HepG2 (cell line): Measurements from ENCODE around the gene EEA1. TPM values are rescaled to one million over a fixed set of nuclear protein-coding genes. Genes with fewer than 3 reads are reported as not detected.

Source experiments
- ATAC-seq: fragments of 200-7000 bp; cut with Tn5 transposase; 3 replicates; pipeline ENCODE4 v1.9.1; 2020; ENCODE audit warnings: mild to moderate bottlenecking, moderate library complexity
- BruUV-seq: library from RNA; stranded (reverse); fragments of 400-500 nt; replicated peaks from 2 replicates; lab custom pipeline; 2021; lab: Mats Ljungman, UMichigan
- CTCF ChIA-PET: fragments of 300-600 bp; formaldehyde crosslinking; extraction: SDS; loops from one replicate; lab custom pipeline; 2021; ENCODE audit warnings: low total read pairs, inconsistent platforms, low intra/inter-chr PET ratio; lab: Yijun Ruan, JAX
- POLR2A ChIA-PET: fragments of 350-600 bp; sonication (Branson Sonifier 250); formaldehyde crosslinking; loops from one replicate; lab custom pipeline; 2020; ENCODE audit warnings: antibody characterized with exemption, inconsistent platforms; lab: Yijun Ruan, JAX
- DNase-seq: peaks from one replicate; pipeline ENCODE4 v3.0.0-alpha.2; 2015; ENCODE audit warnings: low spot score
- FAIRE-seq: peaks from 3 replicates; lab custom pipeline; 2011; peaks lifted over from hg19 to GRCh38; lab: Jason Lieb, UNC
- H2AFZ ChIP-seq: one replicate; pipeline ENCODE4 v1.6.1; 2011; ENCODE audit warnings: low read length, inconsistent platforms
- H3K27ac ChIP-seq: fragments of 300-600 bp; 3 replicates; pipeline ENCODE4 v1.8.0; 2011; ENCODE audit warnings: mixed run types, mild to moderate bottlenecking, mixed read lengths, low read length, inconsistent platforms; ENCODE audit not compliant: insufficient read depth; ENCODE audit errors: extremely low read length
- H3K27me3 ChIP-seq, 2 experiments: fragments of 200-600 bp in 1 of 2; 2 replicates in 1 of 2; 3 replicates in 1 of 2; pipeline versions ENCODE4 v1.6.0 to v1.8.0; 2011; ENCODE audit warnings: low read length in 2 of 2, mild to moderate bottlenecking in 2 of 2, moderate library complexity in 2 of 2, inconsistent platforms in 1 of 2; ENCODE audit not compliant: insufficient read depth in 2 of 2, control insufficient read depth in 1 of 2
- H3K36me3 ChIP-seq, 2 experiments: fragments of 200-600 bp in 1 of 2; replicated peaks in 1 of 2; 2 replicates in 1 of 2; 3 replicates in 1 of 2; pipeline versions ENCODE4 v1.5.1 to v1.8.0; 2011; ENCODE audit warnings: low read length in 2 of 2, inconsistent platforms in 1 of 2; ENCODE audit not compliant: insufficient read depth in 2 of 2, control insufficient read depth in 1 of 2
- H3K4me1 ChIP-seq: 2 replicates; pipeline ENCODE4 v1.5.1; 2012; ENCODE audit warnings: low read length, inconsistent platforms; ENCODE audit not compliant: insufficient read depth
- H3K4me2 ChIP-seq: 2 replicates; pipeline ENCODE4 v1.6.0; 2011; ENCODE audit warnings: low read depth, low read length, inconsistent platforms
- H3K4me3 ChIP-seq, 3 experiments: fragments of 200-600 bp in 1 of 3; sonication (generic), shearing (Covaris generic) in 1 of 3; replicated peaks in 1 of 3; 2 replicates each; pipeline ENCODE4 v1.5.1; 2011 to 2016; ENCODE audit warnings: low read length in 3 of 3, inconsistent platforms in 2 of 3, low read depth in 2 of 3, mild to moderate bottlenecking in 2 of 3, control low read depth in 1 of 3, mixed read lengths in 1 of 3; ENCODE audit not compliant: insufficient read depth in 1 of 3
- H3K79me2 ChIP-seq: one replicate; pipeline ENCODE4 v1.6.1; 2011; ENCODE audit warnings: low read length, inconsistent platforms; ENCODE audit not compliant: insufficient read depth
- H3K9ac ChIP-seq: 2 replicates; pipeline ENCODE4 v1.6.0; 2011; ENCODE audit warnings: mild to moderate bottlenecking, low read depth, low read length, inconsistent platforms; ENCODE audit not compliant: insufficient read depth
- H3K9me3 ChIP-seq: 2 replicates; pipeline ENCODE4 v1.5.1; 2012; ENCODE audit warnings: mild to moderate bottlenecking, low read length
- H4K20me1 ChIP-seq: 2 replicates; pipeline ENCODE4 v1.6.0; 2011; ENCODE audit warnings: inconsistent platforms, mild to moderate bottlenecking, low read length, moderate library complexity; ENCODE audit not compliant: insufficient read depth
- ARNT2 ChIP-seq: sonication (generic); formaldehyde crosslinking; IDR thresholded peaks from 2 replicates; pipeline ENCODE4 v1.8.0; 2022; ENCODE audit warnings: mild to moderate bottlenecking, low read depth, missing genetic modification reagents, moderate library complexity
- IKZF1 ChIP-seq: fragments of 450-650 bp; IDR thresholded peaks from 2 replicates; pipeline ENCODE4 v1.7.1; 2016
- ISL2 ChIP-seq: sonication (generic); formaldehyde crosslinking; IDR thresholded peaks from 2 replicates; pipeline ENCODE4 v1.5.0; 2020; ENCODE audit warnings: missing genetic modification reagents
- MXD1 ChIP-seq: sonication (generic); formaldehyde crosslinking; IDR thresholded peaks from 2 replicates; pipeline ENCODE4 v1.4.0; 2020; ENCODE audit warnings: mild to moderate bottlenecking, missing genetic modification reagents
- RBFOX2 ChIP-seq: fragments of 200-400 bp; formaldehyde crosslinking; IDR thresholded peaks from 2 replicates; pipeline ENCODE4 v1.6.1; 2017; ENCODE audit warnings: low read depth, mild to moderate bottlenecking, low read length
- ZFX ChIP-seq: sonication (generic); formaldehyde crosslinking; IDR thresholded peaks from 2 replicates; pipeline ENCODE4 v1.4.0; 2020; ENCODE audit warnings: mild to moderate bottlenecking, low read depth, missing genetic modification reagents, moderate library complexity
- ZNF18 ChIP-seq: sonication (generic); formaldehyde crosslinking; IDR thresholded peaks from 2 replicates; pipeline ENCODE4 v1.8.0; 2022; ENCODE audit warnings: mild to moderate bottlenecking, missing genetic modification reagents; ENCODE audit not compliant: insufficient replicate concordance
- ZNF513 ChIP-seq: sonication (generic); formaldehyde crosslinking; conservative IDR thresholded peaks from 2 replicates; pipeline ENCODE4 v1.5.0; 2020; ENCODE audit warnings: missing genetic modification reagents
- ZNF816 ChIP-seq: sonication (generic); formaldehyde crosslinking; IDR thresholded peaks from 2 replicates; pipeline ENCODE4 v1.8.0; 2022; ENCODE audit warnings: missing genetic modification reagents, mild to moderate bottlenecking, borderline replicate concordance
- ZSCAN20 ChIP-seq: sonication (generic); formaldehyde crosslinking; IDR thresholded peaks from 2 replicates; pipeline ENCODE4 v1.4.0; 2020; ENCODE audit warnings: missing genetic modification reagents, mild to moderate bottlenecking, borderline replicate concordance
- WGBS: methylation state at CpG from one replicate; pipeline ENCODE4 v1.1.6; 2017; ENCODE audit warnings: low lambda C conversion rate; 5-methylcytosine and 5-hydroxymethylcytosine counted together
- in situ Hi-C: cut with HindIII; loops from 2 replicates; pipeline ENCODE4 v1.10.0; 2017; ENCODE audit warnings: low pct_unique_long_range_greater_than_20kb; ENCODE audit not compliant: extremely low pct_ligation_motif_present
- intact Hi-C: fragments of 100-400 bp; cut with micrococcal nuclease; formaldehyde crosslinking; loops from one replicate; pipeline ENCODE4 v1.10.0; 2022; ENCODE audit not compliant: unreplicated experiment
- polyA plus RNA-seq, 8 experiments: library from polyadenylated mRNA; depleted of rRNA in 3 of 8; stranded (reverse) in 7 of 8; unstranded in 1 of 8; fragments of >200 nt; fragmentation: Illumina TruSeq in 4 of 8; extraction: Trizol in 4 of 8; gene quantifications; 2 replicates each; pipeline versions ENCODE4 v1.2.1 to v1.2.3, GENCODE V29; 2011 to 2016; ENCODE audit warnings: low read depth in 4 of 8, missing spikeins in 1 of 8, mixed read lengths in 1 of 8; ENCODE audit not compliant: insufficient read depth in 1 of 8
- total RNA-seq, 5 experiments: library from RNA; depleted of rRNA; stranded (reverse); fragments of >200 nt; fragmentation: Illumina TruSeq; extraction: Trizol; gene quantifications; 2 replicates each; pipeline ENCODE4 v1.2.3, GENCODE V29; 2016; ENCODE audit warnings: low read depth in 1 of 5
- TF ChIP-seq, protein P1 (sequence below): sonication (generic); formaldehyde crosslinking; IDR thresholded peaks from 2 replicates; pipeline ENCODE4 v1.5.1; 2020; ENCODE audit warnings: missing genetic modification reagents, mild to moderate bottlenecking, borderline replicate concordance

Gene EEA1
- total and polyA plus RNA-seq, 2 of the 13 experiments (the other 11 are each of a cell fraction or from before 2014, with no cell fraction given): 5.0 to 19.3 TPM

DNA sequence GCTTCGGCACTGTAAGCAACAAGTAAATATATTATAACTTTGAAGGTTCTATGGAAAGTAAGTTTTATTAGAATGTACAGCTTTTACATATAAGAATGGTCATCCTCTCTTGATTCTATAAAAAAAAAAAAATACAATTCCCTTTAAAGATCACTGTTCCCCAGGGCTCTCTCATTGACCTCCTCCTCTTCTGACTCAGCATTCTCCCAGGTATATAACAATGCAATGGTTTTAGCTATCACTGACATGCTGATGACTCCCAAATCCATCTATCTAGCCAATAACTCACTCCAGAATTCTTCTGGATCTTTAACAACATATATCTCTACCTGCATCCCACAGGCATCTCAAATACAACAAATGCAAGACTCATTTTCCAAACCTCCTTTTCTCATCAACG, 62.7 kb downstream of the EEA1 start:
- Histone ChIP-seq H3K9me3 (no peaks in the 10 kb centered on the region), H4K20me1 (no peaks in the 10 kb centered on the region), H3K27ac (no peak overlapping the region), H3K27me3 (no peaks in the 10 kb centered on the region), H3K4me1 (peaks cover 6% of the 10 kb centered on the region; the same call in 1 of the 2 replicates), H3K4me2 (no peak overlapping the region), H2AFZ (no peak overlapping the region), H3K4me3 (no peak overlapping the region), H3K9ac (no peak overlapping the region), H3K79me2 (peaks cover 5% of the 10 kb centered on the region), H3K36me3 (peaks cover 0 to 18% of the 10 kb centered on the region in 2 experiments; a peak in 2 of 5 replicates)
- BruUV-seq: no TSS peak
- DNase-seq (no peak), ATAC-seq (no peak), FAIRE-seq (no peak)
- ChIA-PET CTCF (no interaction called here), POLR2A (no interaction called here)
- in situ Hi-C loops (no loop called here), intact Hi-C loops (no loop called here)
- TF ChIP-seq ZNF18: no peak
- TF ChIP-seq ZNF513 (CRISPR knock-in tag): no peak
- TF ChIP-seq RBFOX2: no peak
- TF ChIP-seq ISL2 (CRISPR knock-in tag): no peak
- TF ChIP-seq ZNF816: no peak
- TF ChIP-seq ZSCAN20 (CRISPR knock-in tag): no peak
- TF ChIP-seq MXD1: no peak
- no peak for TF ChIP-seq ZFX (CRISPR knock-in tag)
- TF ChIP-seq, protein P1, sequence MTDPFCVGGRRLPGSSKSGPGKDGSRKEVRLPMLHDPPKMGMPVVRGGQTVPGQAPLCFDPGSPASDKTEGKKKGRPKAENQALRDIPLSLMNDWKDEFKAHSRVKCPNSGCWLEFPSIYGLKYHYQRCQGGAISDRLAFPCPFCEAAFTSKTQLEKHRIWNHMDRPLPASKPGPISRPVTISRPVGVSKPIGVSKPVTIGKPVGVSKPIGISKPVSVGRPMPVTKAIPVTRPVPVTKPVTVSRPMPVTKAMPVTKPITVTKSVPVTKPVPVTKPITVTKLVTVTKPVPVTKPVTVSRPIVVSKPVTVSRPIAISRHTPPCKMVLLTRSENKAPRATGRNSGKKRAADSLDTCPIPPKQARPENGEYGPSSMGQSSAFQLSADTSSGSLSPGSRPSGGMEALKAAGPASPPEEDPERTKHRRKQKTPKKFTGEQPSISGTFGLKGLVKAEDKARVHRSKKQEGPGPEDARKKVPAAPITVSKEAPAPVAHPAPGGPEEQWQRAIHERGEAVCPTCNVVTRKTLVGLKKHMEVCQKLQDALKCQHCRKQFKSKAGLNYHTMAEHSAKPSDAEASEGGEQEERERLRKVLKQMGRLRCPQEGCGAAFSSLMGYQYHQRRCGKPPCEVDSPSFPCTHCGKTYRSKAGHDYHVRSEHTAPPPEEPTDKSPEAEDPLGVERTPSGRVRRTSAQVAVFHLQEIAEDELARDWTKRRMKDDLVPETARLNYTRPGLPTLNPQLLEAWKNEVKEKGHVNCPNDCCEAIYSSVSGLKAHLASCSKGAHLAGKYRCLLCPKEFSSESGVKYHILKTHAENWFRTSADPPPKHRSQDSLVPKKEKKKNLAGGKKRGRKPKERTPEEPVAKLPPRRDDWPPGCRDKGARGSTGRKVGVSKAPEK (CRISPR knock-in tag): no peak
- TF ChIP-seq ARNT2 (CRISPR knock-in tag): no peak
- no peak for TF ChIP-seq IKZF1
- 99% methylated on average over 2 of the region's 2 CpGs for WGBS
